ENCODE measurements around the gene LTN1.

Gene LTN1

DNA sequence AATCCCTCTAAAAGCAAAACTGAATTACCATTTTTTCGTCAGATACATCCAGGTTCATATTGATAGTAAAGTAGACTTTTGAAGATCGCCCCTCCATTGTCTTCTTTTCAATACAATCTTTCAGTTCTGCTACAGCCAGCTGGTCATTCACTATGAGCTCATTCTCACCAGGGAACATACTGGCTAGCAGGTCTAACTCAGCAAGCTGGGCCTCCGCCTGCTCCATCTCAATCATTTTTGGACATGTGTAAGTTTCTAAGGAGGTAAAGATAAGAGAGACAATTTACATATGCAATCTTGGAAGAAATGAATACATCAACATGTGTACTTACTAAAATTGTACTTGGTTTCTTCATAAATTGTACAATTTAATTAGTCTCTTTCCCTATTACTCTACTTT, 15.7 kb upstream of the LTN1 start:
- DNase-seq (ENCODE audit: low spot score), result no peak
- TF ChIP-seq, protein P1, sequence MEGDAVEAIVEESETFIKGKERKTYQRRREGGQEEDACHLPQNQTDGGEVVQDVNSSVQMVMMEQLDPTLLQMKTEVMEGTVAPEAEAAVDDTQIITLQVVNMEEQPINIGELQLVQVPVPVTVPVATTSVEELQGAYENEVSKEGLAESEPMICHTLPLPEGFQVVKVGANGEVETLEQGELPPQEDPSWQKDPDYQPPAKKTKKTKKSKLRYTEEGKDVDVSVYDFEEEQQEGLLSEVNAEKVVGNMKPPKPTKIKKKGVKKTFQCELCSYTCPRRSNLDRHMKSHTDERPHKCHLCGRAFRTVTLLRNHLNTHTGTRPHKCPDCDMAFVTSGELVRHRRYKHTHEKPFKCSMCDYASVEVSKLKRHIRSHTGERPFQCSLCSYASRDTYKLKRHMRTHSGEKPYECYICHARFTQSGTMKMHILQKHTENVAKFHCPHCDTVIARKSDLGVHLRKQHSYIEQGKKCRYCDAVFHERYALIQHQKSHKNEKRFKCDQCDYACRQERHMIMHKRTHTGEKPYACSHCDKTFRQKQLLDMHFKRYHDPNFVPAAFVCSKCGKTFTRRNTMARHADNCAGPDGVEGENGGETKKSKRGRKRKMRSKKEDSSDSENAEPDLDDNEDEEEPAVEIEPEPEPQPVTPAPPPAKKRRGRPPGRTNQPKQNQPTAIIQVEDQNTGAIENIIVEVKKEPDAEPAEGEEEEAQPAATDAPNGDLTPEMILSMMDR (IDR thresholded peaks at IDR 0.05; ENCODE audit: extremely low read depth, insufficient read depth, missing control alignments), result no peak
- in situ Hi-C loops (cut with MboI; ENCODE audit: low pct_unique_long_range_greater_than_20kb, low sequenced_read_pairs, unreplicated experiment), result no loop called here

DNA sequence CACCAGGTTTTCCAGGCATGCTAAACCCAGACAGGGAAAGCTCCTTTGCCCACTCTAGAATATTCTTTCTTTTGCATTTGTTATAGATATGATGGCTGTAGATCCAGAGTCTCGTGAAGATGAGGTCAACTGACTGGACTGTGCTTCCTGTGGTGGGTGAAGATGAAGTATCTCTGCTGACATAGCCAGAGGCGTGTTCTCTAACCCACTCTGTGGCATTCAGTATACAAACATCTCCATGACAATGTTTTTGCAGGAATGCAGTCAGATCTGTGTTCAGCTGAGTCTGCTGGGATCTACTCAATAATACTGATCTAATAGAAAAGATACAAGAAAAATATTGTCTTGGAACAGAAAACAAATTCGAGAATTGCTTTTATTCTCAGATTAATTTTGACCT, 15.1 kb upstream of the LTN1 start:
- DNase-seq (ENCODE audit: low spot score), result no peak
- in situ Hi-C loops (cut with MboI; ENCODE audit: low pct_unique_long_range_greater_than_20kb, low sequenced_read_pairs, unreplicated experiment), result no loop called here
- TF ChIP-seq, protein P1 (IDR thresholded peaks at IDR 0.05; ENCODE audit: extremely low read depth, insufficient read depth, missing control alignments), result no peak

DNA sequence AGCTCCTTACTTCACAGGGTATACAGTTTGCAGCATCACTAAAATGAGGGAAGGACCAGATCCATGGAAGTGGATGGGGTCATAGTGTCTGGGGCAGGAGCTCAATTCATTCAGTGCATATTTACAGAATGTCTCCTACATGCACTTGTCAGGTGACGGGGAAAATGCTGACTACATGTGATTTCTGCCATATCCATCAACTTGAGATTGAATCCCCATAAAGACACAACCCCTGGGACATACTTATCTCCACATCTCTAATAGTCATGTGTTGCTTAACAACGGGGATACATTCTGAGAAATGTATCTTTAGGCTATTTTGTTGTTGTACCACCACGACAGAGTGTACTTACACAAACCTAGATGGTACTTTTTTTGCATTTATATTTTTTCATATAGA, 14.5 kb upstream of the LTN1 start:
- DNase-seq (ENCODE audit: low spot score), result no peak
- TF ChIP-seq, protein P1 (IDR thresholded peaks at IDR 0.05; ENCODE audit: extremely low read depth, insufficient read depth, missing control alignments), result no peak
- in situ Hi-C loops (cut with MboI; ENCODE audit: low pct_unique_long_range_greater_than_20kb, low sequenced_read_pairs, unreplicated experiment), result no loop called here

DNA sequence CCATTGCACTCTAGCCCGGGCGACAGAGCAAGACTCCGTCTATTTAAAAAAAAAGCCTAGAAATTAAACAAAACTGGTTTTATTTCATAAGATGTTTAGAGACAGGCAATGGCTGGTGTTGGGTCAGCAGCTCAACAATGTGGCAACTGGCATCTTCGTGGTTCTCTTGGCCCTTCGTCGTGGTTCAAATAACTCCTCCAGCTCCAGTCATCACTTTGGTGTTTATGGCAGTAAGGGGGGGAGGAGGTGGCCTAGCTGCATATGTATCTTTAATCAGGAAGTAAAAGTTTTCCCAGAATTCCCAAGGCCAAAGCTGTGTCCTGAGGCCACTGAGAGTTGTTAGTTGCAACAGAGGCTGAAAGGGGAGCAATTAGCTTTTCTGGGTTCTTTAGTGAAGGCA, 13.0 kb upstream of the LTN1 start:
- TF ChIP-seq, protein P1 (IDR thresholded peaks at IDR 0.05; ENCODE audit: extremely low read depth, insufficient read depth, missing control alignments), result no peak
- in situ Hi-C loops (cut with MboI; ENCODE audit: low pct_unique_long_range_greater_than_20kb, low sequenced_read_pairs, unreplicated experiment), result no loop called here

DNA sequence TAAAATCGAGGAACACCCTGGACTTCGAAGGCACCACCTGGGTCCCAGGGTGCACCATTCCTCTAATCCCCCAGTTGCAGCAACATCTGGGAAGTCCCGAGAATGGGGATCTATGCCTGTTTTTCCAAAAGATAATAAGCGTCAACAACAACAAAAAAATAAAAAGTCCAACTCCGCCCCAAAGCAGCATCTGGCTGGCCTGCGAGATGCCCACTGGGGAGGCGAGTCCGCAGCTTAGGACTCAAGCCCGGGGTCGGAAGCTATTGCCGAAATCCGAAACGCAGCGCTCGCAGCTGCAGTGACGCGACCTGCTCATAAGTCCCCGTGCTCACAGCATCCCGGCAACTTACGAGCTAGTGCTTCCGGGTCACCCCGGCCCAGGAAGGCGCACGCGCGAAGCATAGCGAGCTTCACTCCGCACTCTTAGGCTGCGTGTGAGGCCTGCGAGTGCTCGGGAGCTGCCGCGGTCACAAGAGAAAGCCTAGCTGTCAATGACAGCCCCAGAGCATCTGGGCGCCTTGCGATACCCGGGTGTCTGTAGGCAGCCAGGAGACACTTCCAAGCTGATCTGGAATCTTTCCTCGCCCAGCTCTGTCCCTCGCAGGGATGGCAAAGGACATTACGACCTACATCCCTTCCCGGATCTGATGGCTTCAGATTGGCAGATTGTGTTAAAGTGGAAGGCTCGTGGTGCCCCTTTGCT, 9.9 kb upstream of the LTN1 start:
- peak; percentile 94 for DNase-seq (ENCODE audit: low spot score)
- in situ Hi-C loops (cut with MboI; ENCODE audit: low pct_unique_long_range_greater_than_20kb, low sequenced_read_pairs, unreplicated experiment), result no loop called here
- TF ChIP-seq, protein P1 (IDR thresholded peaks at IDR 0.05; ENCODE audit: extremely low read depth, insufficient read depth, missing control alignments), result no peak

More for the DNA sequence above, 13.0 kb upstream of the LTN1 start:
- no peak for DNase-seq (ENCODE audit: low spot score)

DNA sequence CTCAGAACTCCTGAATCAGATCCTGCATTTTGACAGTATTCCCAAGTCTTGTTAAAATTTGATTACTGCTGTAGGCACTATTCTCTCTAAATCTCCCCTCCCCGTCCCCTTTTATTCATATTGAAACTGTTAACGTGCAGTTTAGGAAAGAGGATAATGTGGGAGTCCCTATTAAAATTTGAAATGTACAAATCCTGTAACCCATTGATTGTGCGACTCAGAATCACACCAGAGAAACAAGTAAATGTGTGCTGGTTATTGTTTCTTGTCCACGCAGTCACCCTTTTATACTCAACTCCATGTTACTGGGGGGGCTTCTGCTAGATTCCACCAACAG, 584 bp upstream of the LTN1 start:
- TF ChIP-seq, protein P1 (IDR thresholded peaks at IDR 0.05; ENCODE audit: extremely low read depth, insufficient read depth, missing control alignments), result no peak
- peak; percentile 17 for DNase-seq (ENCODE audit: low spot score)
- in situ Hi-C loops (cut with MboI; ENCODE audit: low pct_unique_long_range_greater_than_20kb, low sequenced_read_pairs, unreplicated experiment), result no loop called here

Measured in GM13977 (cell line).